ENCODE results near the gene FAM20B.

DNA sequence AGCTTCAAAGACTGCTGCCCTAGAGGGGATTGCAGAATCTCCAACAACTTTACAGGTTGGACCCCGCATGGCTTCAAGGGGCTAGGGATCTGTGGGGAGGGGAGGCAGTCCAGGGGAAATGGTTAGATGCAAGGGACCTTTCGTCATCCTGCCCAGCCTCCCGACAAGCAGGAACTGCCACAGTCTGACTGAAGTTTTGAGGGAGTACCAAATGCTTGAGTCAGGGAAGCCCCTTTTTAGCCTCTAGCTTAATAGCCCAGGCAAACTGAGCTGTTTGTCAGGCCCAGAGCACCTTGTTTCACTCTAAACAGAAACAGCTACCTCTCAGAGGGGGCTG is 57.3 kb downstream of the FAM20B start:
- TF ChIP-seq CTCF (IDR thresholded peaks at IDR 0.05), result no peak
- no peak for TF ChIP-seq POLR2A (IDR thresholded peaks at IDR 0.05)
- TF ChIP-seq EP300 (IDR thresholded peaks at IDR 0.05), result no peak

Data from sigmoid colon (tissue), 4 donors.